ENCODE measurements around the gene STAB2. TPM values are rescaled to one million over a fixed set of nuclear protein-coding genes. Genes with fewer than 3 reads are reported as not detected.
A peak's percentile ranks its signal among the peaks of the same experiment; 100 is the strongest.

Gene STAB2
- total RNA-seq, 1 donor: not detected

DNA sequence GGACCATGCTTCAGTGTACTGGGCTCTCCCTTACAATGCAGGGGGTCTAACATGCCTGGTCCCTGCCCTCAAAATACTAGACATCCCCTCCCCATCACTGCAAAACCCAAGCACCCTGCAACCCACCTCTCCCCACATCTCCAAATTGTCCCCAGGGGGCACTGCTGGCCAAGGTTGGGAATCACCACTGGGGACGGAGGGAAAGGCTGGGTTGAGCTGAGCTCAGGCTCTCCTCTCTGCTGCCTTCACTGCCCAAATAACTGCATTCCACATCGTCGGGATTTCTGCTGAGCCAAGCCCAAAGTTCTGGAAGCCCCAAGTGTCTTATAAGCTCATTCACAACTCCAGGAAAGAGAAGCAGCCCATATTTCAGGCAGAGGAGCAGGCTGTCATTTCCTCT, 184.4 kb downstream of the STAB2 start:
- Histone ChIP-seq H3K4me2 (ENCODE audit: insufficient read depth, low read length) (no peak overlapping the region), H3K9me3 (ENCODE audit: low read depth, low read length) (no peaks in the 10 kb centered on the region), H3K4me3 (ENCODE audit: insufficient read depth, low read length) (no peak overlapping the region), H3K27ac (ENCODE audit: low read depth, low read length) (no peak overlapping the region), H2AFZ (ENCODE audit: low read length) (no peak overlapping the region), H4K20me1 (ENCODE audit: insufficient read depth, low read length) (no peaks in the 10 kb centered on the region), H3K36me3 (ENCODE audit: insufficient read depth, low read length) (peaks cover 10% of the 10 kb centered on the region), H3K27me3 (ENCODE audit: insufficient read depth, low read length) (no peaks in the 10 kb centered on the region), H3K79me2 (ENCODE audit: insufficient read depth, low read length) (no peaks in the 10 kb centered on the region), H3K4me1 (ENCODE audit: insufficient read depth, low read length) (no peaks in the 10 kb centered on the region)
- peak; percentile 62 for TF ChIP-seq CTCF (IDR thresholded peaks at IDR 0.05; ENCODE audit: extremely low read depth, low read depth, low read length)
- no peak for DNase-seq (ENCODE audit: insufficient read length, low spot score, missing footprints)

DNA sequence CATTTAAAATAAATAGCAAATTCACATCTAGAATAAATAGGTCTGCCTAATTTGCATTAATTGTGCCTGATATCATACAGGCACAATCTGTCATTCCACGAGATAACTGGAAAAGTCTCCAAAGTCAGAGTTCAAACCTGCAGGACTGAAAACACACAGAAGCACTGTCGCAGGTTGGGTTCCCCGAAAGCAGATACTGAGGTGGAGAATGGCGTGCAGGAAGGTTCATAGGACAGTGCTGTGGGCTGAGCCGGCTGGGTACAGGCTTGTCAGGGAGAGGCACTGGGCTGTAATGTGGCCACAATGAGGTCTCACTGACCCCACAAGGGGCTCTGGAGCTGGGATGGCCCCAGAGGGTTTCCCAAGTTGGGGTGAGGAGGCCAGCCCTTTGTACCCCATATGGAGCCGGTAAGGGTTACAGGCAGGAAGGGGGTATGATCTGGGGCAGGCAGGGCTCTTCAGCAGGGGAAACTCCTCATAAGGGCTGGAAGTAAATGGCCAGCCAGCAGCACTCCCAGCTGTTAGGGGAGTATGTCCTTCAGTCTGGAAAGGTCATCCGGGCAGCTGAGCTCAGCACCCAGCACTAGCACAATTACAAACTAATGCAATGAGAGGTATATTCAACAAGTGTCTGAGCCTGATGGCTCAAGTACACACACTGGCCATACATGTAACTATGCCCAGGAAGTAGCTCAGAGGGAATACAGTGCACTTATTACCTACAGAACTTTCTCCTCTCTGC, 185.5 kb downstream of the STAB2 start:
- Histone ChIP-seq H3K4me1 (ENCODE audit: insufficient read depth, low read length) (no peaks in the 10 kb centered on the region), H3K27me3 (ENCODE audit: insufficient read depth, low read length) (no peaks in the 10 kb centered on the region), H3K79me2 (ENCODE audit: insufficient read depth, low read length) (no peaks in the 10 kb centered on the region), H4K20me1 (ENCODE audit: insufficient read depth, low read length) (no peaks in the 10 kb centered on the region), H3K4me2 (ENCODE audit: insufficient read depth, low read length) (no peak overlapping the region), H3K9me3 (ENCODE audit: low read depth, low read length) (no peaks in the 10 kb centered on the region), H2AFZ (ENCODE audit: low read length) (no peak overlapping the region), H3K27ac (ENCODE audit: low read depth, low read length) (no peak overlapping the region), H3K4me3 (ENCODE audit: insufficient read depth, low read length) (no peak overlapping the region), H3K36me3 (ENCODE audit: insufficient read depth, low read length) (peaks cover 13% of the 10 kb centered on the region)
- no peak for DNase-seq (ENCODE audit: insufficient read length, low spot score, missing footprints)
- TF ChIP-seq CTCF (IDR thresholded peaks at IDR 0.05; ENCODE audit: extremely low read depth, low read depth, low read length): no peak

DNA sequence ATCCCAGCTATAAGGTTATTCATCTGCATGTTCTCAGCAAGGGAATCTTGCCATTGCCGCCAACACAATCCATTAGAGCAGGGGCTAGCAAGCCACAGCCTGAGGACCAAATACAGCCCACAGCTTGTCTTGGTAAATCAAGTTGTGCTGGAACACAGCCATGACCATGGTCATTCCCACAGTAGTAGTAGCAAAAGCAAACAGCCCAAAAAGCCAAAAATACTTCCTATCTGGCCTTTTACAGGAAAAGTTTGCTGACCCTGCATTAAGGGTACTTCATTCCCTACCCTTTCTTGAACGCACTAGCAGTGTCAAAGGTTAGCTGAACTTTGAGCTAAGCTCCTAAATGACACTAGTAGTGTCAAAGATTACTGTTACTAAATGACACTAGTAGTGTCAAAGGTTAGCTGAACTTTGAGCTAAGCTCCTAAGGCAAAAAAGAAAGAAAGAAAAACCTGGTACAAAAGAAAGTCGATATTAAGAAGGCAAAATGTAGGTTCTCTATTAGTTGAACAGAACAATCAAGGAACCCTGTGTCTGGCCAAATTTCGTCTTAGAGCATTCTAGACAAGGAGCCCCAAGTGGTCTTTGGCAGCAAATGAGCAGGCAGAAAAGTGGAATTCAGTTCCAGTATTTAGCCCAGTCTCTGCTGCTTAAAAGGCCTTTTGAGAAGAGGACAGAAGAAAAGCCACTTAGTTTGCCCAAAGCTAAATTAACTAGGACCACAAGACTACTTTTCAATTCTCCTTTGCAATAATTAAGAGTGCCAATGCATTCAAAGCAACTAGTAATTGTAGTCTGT, 186.2 kb downstream of the STAB2 start:
- no peak for DNase-seq (ENCODE audit: insufficient read length, low spot score, missing footprints)
- H3K79me2 ChIP-seq (ENCODE audit: insufficient read depth, low read length): no peaks in the 10 kb centered on the region
- peaks cover 18% of the 10 kb centered on the region for H3K36me3 ChIP-seq (ENCODE audit: insufficient read depth, low read length)
- H2AFZ ChIP-seq (ENCODE audit: low read length): no peak overlapping the region
- no peaks in the 10 kb centered on the region for H4K20me1 ChIP-seq (ENCODE audit: insufficient read depth, low read length)
- no peaks in the 10 kb centered on the region for H3K4me1 ChIP-seq (ENCODE audit: insufficient read depth, low read length)
- no peak for TF ChIP-seq CTCF (IDR thresholded peaks at IDR 0.05; ENCODE audit: extremely low read depth, low read depth, low read length)
- no peaks in the 10 kb centered on the region for H3K9me3 ChIP-seq (ENCODE audit: low read depth, low read length)
- H3K4me2 ChIP-seq (ENCODE audit: insufficient read depth, low read length): no peak overlapping the region
- H3K27me3 ChIP-seq (ENCODE audit: insufficient read depth, low read length): no peaks in the 10 kb centered on the region
- H3K27ac ChIP-seq (ENCODE audit: low read depth, low read length): no peak overlapping the region
- no peak overlapping the region for H3K4me3 ChIP-seq (ENCODE audit: insufficient read depth, low read length)

GRCh38 chr12:103774977-103775560, 188.0 kb downstream of the STAB2 start:
- no peak overlapping the region for H3K4me2 ChIP-seq (ENCODE audit: insufficient read depth, low read length)
- H3K79me2 ChIP-seq (ENCODE audit: insufficient read depth, low read length): no peaks in the 10 kb centered on the region
- peaks cover 9% of the 10 kb centered on the region for H3K4me1 ChIP-seq (ENCODE audit: insufficient read depth, low read length)
- TF ChIP-seq CTCF (IDR thresholded peaks at IDR 0.05; ENCODE audit: extremely low read depth, low read depth, low read length): no peak
- peaks cover 23% of the 10 kb centered on the region for H3K36me3 ChIP-seq (ENCODE audit: insufficient read depth, low read length)
- DNase-seq (ENCODE audit: insufficient read length, low spot score, missing footprints): no peak
- H3K27ac ChIP-seq (ENCODE audit: low read depth, low read length): no peak overlapping the region
- H3K9me3 ChIP-seq (ENCODE audit: low read depth, low read length): no peaks in the 10 kb centered on the region
- no peaks in the 10 kb centered on the region for H3K27me3 ChIP-seq (ENCODE audit: insufficient read depth, low read length)
- no peak overlapping the region for H2AFZ ChIP-seq (ENCODE audit: low read length)
- H3K4me3 ChIP-seq (ENCODE audit: insufficient read depth, low read length): no peak overlapping the region
- no peaks in the 10 kb centered on the region for H4K20me1 ChIP-seq (ENCODE audit: insufficient read depth, low read length)
